Hematopoietic multipotent progenitor cell treated with erythropoietin and hydrocortisone succinate and interleukin-3 and kit ligand, for 15 days (in vitro differentiated cells): Measurements from ENCODE around the gene TTC32.
"Not testable (repeated sequence)": the region's sequence is repeated elsewhere in the genome, so short reads cannot be mapped to it uniquely, and the experiment has no call there.

Experiments
- DNase-seq: peaks from one replicate; pipeline ENCODE4 v3.0.0-alpha.2; 2015; ENCODE audit warnings: low spot score

Gene TTC32

GRCh38 chr2:19899985-19900930 is 1.5 kb downstream of the TTC32 start:
- peak; percentile 36 for DNase-seq

GRCh38 chr2:19898592-19899329 is 3.0 kb downstream of the TTC32 start:
- DNase-seq: no peak

- DNase-seq: no peak
Measured at GRCh38 chr2:19897623-19898245, 4.0 kb downstream of the TTC32 start.

GRCh38 chr2:19895535-19895934 is 6.2 kb downstream of the TTC32 start:
- peak; percentile 26 for DNase-seq

- DNase-seq: no peak
Measured at GRCh38 chr2:19894134-19894792, 7.5 kb downstream of the TTC32 start.

GRCh38 chr2:19893520-19894133 is 8.2 kb downstream of the TTC32 start:
- DNase-seq: no peak

GRCh38 chr2:19891971-19892370 is 9.8 kb downstream of the TTC32 start:
- not testable (repeated sequence) for DNase-seq

GRCh38 chr2:19890104-19890503 is 11.7 kb downstream of the TTC32 start:
- no peak for DNase-seq

- DNase-seq: no peak
Measured at GRCh38 chr2:19888831-19889230, 13.0 kb downstream of the TTC32 start.

GRCh38 chr2:19887510-19887909 is 14.3 kb downstream of the TTC32 start:
- DNase-seq: no peak

GRCh38 chr2:19886261-19886660 is 15.5 kb downstream of the TTC32 start:
- DNase-seq: no peak

GRCh38 chr2:19885791-19886190 is 16.0 kb downstream of the TTC32 start:
- DNase-seq: no peak

GRCh38 chr2:19883971-19884720 is 17.6 kb downstream of the TTC32 start:
- DNase-seq: no peak

- DNase-seq: no peak
Measured at GRCh38 chr2:19883486-19883885, 18.3 kb downstream of the TTC32 start.

- DNase-seq: no peak
Measured at GRCh38 chr2:19882286-19882685, 19.5 kb downstream of the TTC32 start.

GRCh38 chr2:19881908-19882265 is 19.9 kb downstream of the TTC32 start:
- no peak for DNase-seq

GRCh38 chr2:19881221-19881907 is 20.4 kb downstream of the TTC32 start:
- DNase-seq: no peak

GRCh38 chr2:19880191-19880590 is 21.6 kb downstream of the TTC32 start:
- not testable (repeated sequence) for DNase-seq

GRCh38 chr2:19879120-19879519 is 22.7 kb downstream of the TTC32 start:
- DNase-seq: no peak

GRCh38 chr2:19878268-19879046 is 23.3 kb downstream of the TTC32 start:
- DNase-seq: no peak
